ENCODE measurements around the gene BSDC1. TPM values are rescaled to one million over a fixed set of nuclear protein-coding genes. Genes with fewer than 3 reads are reported as not detected.

Gene BSDC1
- total RNA-seq, 1 experiment from 2014 or later: 47.0 TPM

DNA sequence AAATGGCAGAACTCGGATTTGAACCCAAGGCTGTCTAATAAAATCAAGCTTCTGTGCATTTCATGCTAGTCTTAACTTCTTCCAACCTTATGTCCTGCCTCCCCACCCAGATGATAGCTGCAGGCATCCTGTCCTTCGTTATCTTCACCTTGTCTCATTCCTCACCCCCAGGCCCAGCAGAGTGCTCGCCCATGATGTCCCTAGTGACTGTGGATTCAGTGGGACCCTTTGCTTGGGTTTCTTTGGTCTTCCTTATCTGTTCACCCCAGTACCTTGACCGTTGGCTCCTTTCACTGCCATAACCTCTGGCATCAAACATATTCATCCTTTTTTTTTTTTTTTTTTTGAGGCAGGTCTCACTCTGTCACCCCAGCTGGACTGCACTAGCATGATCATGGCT is 5.6 kb upstream of the BSDC1 start:
- TF ChIP-seq FOSL1 (IDR thresholded peaks at IDR 0.05; ENCODE audit: low read depth) (no peak), YY1 (IDR thresholded peaks at IDR 0.05; ENCODE audit: extremely low read depth, insufficient replicate concordance, low read depth, low read length) (no peak), EZH2phosphoT487 (IDR thresholded peaks at IDR 0.05; ENCODE audit: borderline replicate concordance) (no peak)
- TF ChIP-seq, protein P1, sequence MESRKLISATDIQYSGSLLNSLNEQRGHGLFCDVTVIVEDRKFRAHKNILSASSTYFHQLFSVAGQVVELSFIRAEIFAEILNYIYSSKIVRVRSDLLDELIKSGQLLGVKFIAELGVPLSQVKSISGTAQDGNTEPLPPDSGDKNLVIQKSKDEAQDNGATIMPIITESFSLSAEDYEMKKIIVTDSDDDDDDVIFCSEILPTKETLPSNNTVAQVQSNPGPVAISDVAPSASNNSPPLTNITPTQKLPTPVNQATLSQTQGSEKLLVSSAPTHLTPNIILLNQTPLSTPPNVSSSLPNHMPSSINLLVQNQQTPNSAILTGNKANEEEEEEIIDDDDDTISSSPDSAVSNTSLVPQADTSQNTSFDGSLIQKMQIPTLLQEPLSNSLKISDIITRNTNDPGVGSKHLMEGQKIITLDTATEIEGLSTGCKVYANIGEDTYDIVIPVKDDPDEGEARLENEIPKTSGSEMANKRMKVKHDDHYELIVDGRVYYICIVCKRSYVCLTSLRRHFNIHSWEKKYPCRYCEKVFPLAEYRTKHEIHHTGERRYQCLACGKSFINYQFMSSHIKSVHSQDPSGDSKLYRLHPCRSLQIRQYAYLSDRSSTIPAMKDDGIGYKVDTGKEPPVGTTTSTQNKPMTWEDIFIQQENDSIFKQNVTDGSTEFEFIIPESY (IDR thresholded peaks at IDR 0.05; ENCODE audit: extremely low read depth, insufficient replicate concordance, low read length): no peak
- H3K9me3 ChIP-seq (ENCODE audit: control insufficient read depth in 1 of 2, insufficient read depth in 1 of 2, low read depth in 1 of 2, low read length in 2 of 2): no peaks in the 10 kb centered on the region
- no peak for ATAC-seq
- no peak overlapping the region for H2AFZ ChIP-seq (ENCODE audit: low read depth, low read length, poor library complexity, severe bottlenecking)
- H3K4me2 ChIP-seq (ENCODE audit: low read length): no peak overlapping the region
- RAD21 ChIA-PET (ENCODE audit: low non-redundant PET in 1 of 2, low total read pairs in 2 of 2, uncharacterized antibody in 2 of 2, unreplicated experiment in 2 of 2): no interaction called here
- no TSS peak for BruUV-seq (replicated peaks)
- no peak overlapping the region for H3K27ac ChIP-seq (ENCODE audit: low read depth, low read length)
- POLR2A ChIA-PET: no interaction called here
- peaks cover 3 to 11% of the 10 kb centered on the region in 2 experiments; a peak in 2 of 4 replicates for H3K4me1 ChIP-seq (ENCODE audit: control insufficient read depth in 1 of 2, insufficient read depth in 2 of 2, low read length in 2 of 2)
- H4K20me1 ChIP-seq (ENCODE audit: insufficient read depth): no peaks in the 10 kb centered on the region
- DNase-seq (ENCODE audit: low read depth, low spot score): no peak
- no peaks in the 10 kb centered on the region for H3K27me3 ChIP-seq (ENCODE audit: insufficient read depth, low read length)
- H3K9ac ChIP-seq (ENCODE audit: low read length): no peak overlapping the region
- H3K36me3 ChIP-seq (ENCODE audit: control insufficient read depth in 1 of 2, insufficient read depth in 2 of 2, low read length in 2 of 2): no peaks in the 10 kb centered on the region
- no peaks in the 10 kb centered on the region for H3K79me2 ChIP-seq (ENCODE audit: insufficient read depth, low read length)
- H3K4me3 ChIP-seq (replicated peaks in 1 of 2; ENCODE audit: low read depth in 1 of 2, low read length in 2 of 2): no peak overlapping the region
- intact Hi-C loops (cut with micrococcal nuclease): loop anchor here (2.0 kb wide), 3 partner anchors 373 to 687 kb away; no protein-coding TSS in a partner anchor
- no peaks in the 10 kb centered on the region for H3K9me2 ChIP-seq (ENCODE audit: insufficient read depth)
- CTCF ChIA-PET: interaction anchor here (0.6 to 1.9 kb wide), 3 partner anchors 475 to 687 kb away, joined by 3 to 7 read pairs (median 4); no protein-coding TSS in a partner anchor

DNA sequence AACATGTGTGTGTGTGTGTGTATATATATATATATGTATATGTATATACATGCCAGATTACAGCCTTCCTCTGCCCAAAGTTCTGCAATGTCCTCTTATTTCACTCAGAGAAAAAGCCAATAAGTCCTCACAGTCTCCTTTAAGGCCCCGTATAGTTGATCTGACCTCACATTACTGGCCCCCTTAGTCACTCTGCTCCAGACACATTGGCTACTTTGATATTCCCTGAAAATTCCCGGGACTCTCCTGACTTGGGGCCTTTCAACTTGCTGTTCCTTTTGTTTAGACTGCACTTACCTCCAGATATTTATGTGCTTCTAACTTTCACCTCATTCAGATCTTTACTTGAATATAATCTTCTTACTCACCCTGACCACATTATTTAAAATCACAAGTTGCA is 4.2 kb upstream of the BSDC1 start:
- Histone ChIP-seq H3K9me2 (ENCODE audit: insufficient read depth) (no peaks in the 10 kb centered on the region), H3K4me1 (ENCODE audit: control insufficient read depth in 1 of 2, insufficient read depth in 2 of 2, low read length in 2 of 2) (peaks cover 4 to 15% of the 10 kb centered on the region in 2 experiments; a peak in 3 of 4 replicates), H4K20me1 (ENCODE audit: insufficient read depth) (no peaks in the 10 kb centered on the region), H2AFZ (ENCODE audit: low read depth, low read length, poor library complexity, severe bottlenecking) (no peak overlapping the region), H3K36me3 (ENCODE audit: control insufficient read depth in 1 of 2, insufficient read depth in 2 of 2, low read length in 2 of 2) (no peaks in the 10 kb centered on the region), H3K9ac (ENCODE audit: low read length) (no peak overlapping the region), H3K27me3 (ENCODE audit: insufficient read depth, low read length) (no peaks in the 10 kb centered on the region), H3K9me3 (ENCODE audit: control insufficient read depth in 1 of 2, insufficient read depth in 1 of 2, low read depth in 1 of 2, low read length in 2 of 2) (no peaks in the 10 kb centered on the region), H3K4me3 (replicated peaks in 1 of 2; ENCODE audit: low read depth in 1 of 2, low read length in 2 of 2) (no peak overlapping the region), H3K79me2 (ENCODE audit: insufficient read depth, low read length) (peaks cover 4% of the 10 kb centered on the region), H3K27ac (ENCODE audit: low read depth, low read length) (no peak overlapping the region), H3K4me2 (ENCODE audit: low read length) (no peak overlapping the region)
- intact Hi-C loops (cut with micrococcal nuclease): no loop called here
- BruUV-seq (replicated peaks): no TSS peak
- ChIA-PET CTCF (no interaction called here), RAD21 (ENCODE audit: low non-redundant PET in 1 of 2, low total read pairs in 2 of 2, uncharacterized antibody in 2 of 2, unreplicated experiment in 2 of 2) (no interaction called here), POLR2A (no interaction called here)
- ATAC-seq (no peak), DNase-seq (ENCODE audit: low read depth, low spot score) (no peak)
- no peak for TF ChIP-seq EZH2phosphoT487 (IDR thresholded peaks at IDR 0.05; ENCODE audit: borderline replicate concordance)
- TF ChIP-seq, protein P2, sequence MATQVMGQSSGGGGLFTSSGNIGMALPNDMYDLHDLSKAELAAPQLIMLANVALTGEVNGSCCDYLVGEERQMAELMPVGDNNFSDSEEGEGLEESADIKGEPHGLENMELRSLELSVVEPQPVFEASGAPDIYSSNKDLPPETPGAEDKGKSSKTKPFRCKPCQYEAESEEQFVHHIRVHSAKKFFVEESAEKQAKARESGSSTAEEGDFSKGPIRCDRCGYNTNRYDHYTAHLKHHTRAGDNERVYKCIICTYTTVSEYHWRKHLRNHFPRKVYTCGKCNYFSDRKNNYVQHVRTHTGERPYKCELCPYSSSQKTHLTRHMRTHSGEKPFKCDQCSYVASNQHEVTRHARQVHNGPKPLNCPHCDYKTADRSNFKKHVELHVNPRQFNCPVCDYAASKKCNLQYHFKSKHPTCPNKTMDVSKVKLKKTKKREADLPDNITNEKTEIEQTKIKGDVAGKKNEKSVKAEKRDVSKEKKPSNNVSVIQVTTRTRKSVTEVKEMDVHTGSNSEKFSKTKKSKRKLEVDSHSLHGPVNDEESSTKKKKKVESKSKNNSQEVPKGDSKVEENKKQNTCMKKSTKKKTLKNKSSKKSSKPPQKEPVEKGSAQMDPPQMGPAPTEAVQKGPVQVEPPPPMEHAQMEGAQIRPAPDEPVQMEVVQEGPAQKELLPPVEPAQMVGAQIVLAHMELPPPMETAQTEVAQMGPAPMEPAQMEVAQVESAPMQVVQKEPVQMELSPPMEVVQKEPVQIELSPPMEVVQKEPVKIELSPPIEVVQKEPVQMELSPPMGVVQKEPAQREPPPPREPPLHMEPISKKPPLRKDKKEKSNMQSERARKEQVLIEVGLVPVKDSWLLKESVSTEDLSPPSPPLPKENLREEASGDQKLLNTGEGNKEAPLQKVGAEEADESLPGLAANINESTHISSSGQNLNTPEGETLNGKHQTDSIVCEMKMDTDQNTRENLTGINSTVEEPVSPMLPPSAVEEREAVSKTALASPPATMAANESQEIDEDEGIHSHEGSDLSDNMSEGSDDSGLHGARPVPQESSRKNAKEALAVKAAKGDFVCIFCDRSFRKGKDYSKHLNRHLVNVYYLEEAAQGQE (IDR thresholded peaks at IDR 0.05; ENCODE audit: low read depth): no peak
- TF ChIP-seq, protein P3, sequence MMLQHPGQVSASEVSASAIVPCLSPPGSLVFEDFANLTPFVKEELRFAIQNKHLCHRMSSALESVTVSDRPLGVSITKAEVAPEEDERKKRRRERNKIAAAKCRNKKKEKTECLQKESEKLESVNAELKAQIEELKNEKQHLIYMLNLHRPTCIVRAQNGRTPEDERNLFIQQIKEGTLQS (IDR thresholded peaks at IDR 0.05): no peak
- TF ChIP-seq SP1 (IDR thresholded peaks at IDR 0.05; ENCODE audit: low read depth): no peak
- TF ChIP-seq SIN3A (IDR thresholded peaks at IDR 0.05; ENCODE audit: low read depth): no peak
- no peak for TF ChIP-seq CBX3 (IDR thresholded peaks at IDR 0.05; ENCODE audit: low read depth)
- no peak for TF ChIP-seq POLR2A (IDR thresholded peaks at IDR 0.05; ENCODE audit: borderline replicate concordance, extremely low read depth, insufficient read depth, insufficient read length)
- TF ChIP-seq YY1 (IDR thresholded peaks at IDR 0.05; ENCODE audit: extremely low read depth, insufficient replicate concordance, low read depth, low read length): no peak
- no peak for TF ChIP-seq TCF7L2 (IDR thresholded peaks at IDR 0.05; ENCODE audit: borderline replicate concordance, extremely low read depth, insufficient read depth, insufficient read length)
- TF ChIP-seq, protein P1 (IDR thresholded peaks at IDR 0.05; ENCODE audit: extremely low read depth, insufficient replicate concordance, low read length): no peak

Data from HCT116 (cell line).